DND-41 (cell line): Measurements from ENCODE around the gene RDH12.
"Not testable (repeated sequence)": the region's sequence is repeated elsewhere in the genome, so short reads cannot be mapped to it uniquely, and the experiment has no call there.

Experiments used
- ATAC-seq: fragments of 200-7000 bp; cut with Tn5 transposase; 3 replicates; pipeline ENCODE4 v1.9.1; 2021; ENCODE audit warnings: low read depth; ENCODE audit not compliant: insufficient read depth
- DNase-seq: peaks from one replicate; pipeline ENCODE4 v3.0.0-alpha.2; 2020
- H2AFZ ChIP-seq: 2 replicates; pipeline ENCODE4 v1.6.0; 2012; ENCODE audit warnings: low read depth, low read length
- H3K27ac ChIP-seq: 2 replicates; pipeline ENCODE4 v1.5.1; 2012; ENCODE audit warnings: low read length, inconsistent platforms
- H3K27me3 ChIP-seq: fragments of 200-600 bp; sonication (generic); 2 replicates; pipeline ENCODE4 v1.6.0; 2012; ENCODE audit warnings: low read length, mild to moderate bottlenecking, inconsistent platforms; ENCODE audit not compliant: insufficient read depth, poor library complexity
- H3K36me3 ChIP-seq: 2 replicates; pipeline ENCODE4 v1.5.1; 2012; ENCODE audit warnings: low read length, inconsistent platforms; ENCODE audit not compliant: insufficient read depth
- H3K4me1 ChIP-seq: 2 replicates; pipeline ENCODE4 v1.5.1; 2012; ENCODE audit warnings: mild to moderate bottlenecking, low read length; ENCODE audit not compliant: insufficient read depth
- H3K4me2 ChIP-seq: 2 replicates; pipeline ENCODE4 v1.6.0; 2012; ENCODE audit warnings: mild to moderate bottlenecking, moderate library complexity, low read length, inconsistent platforms; ENCODE audit not compliant: insufficient read depth
- H3K4me3 ChIP-seq, 2 experiments: fragments of 200-600 bp in 1 of 2; shearing (Covaris generic) in 1 of 2; 2 replicates each; pipeline ENCODE4 v1.5.1; 2012 to 2016; ENCODE audit warnings: inconsistent platforms in 2 of 2, low read length in 2 of 2, mild to moderate bottlenecking in 2 of 2, low read depth in 1 of 2, moderate library complexity in 1 of 2
- H3K79me2 ChIP-seq: 2 replicates; pipeline ENCODE4 v1.6.0; 2012; ENCODE audit warnings: low read length, inconsistent platforms; ENCODE audit not compliant: insufficient read depth
- H3K9ac ChIP-seq: 2 replicates; pipeline ENCODE4 v1.6.0; 2012; ENCODE audit warnings: low read depth, mild to moderate bottlenecking, inconsistent platforms, low read length, moderate library complexity
- H3K9me3 ChIP-seq: 2 replicates; pipeline ENCODE4 v1.5.1; 2012; ENCODE audit warnings: low read length, moderate library complexity, mild to moderate bottlenecking, inconsistent platforms; ENCODE audit not compliant: insufficient read depth, severe bottlenecking
- H4K20me1 ChIP-seq: 2 replicates; pipeline ENCODE4 v1.6.0; 2012; ENCODE audit warnings: low read length; ENCODE audit not compliant: insufficient read depth
- EZH2 ChIP-seq: IDR thresholded peaks from 3 replicates; pipeline ENCODE4 v1.6.1; 2012; ENCODE audit warnings: borderline replicate concordance, low read depth, mild to moderate bottlenecking, moderate library complexity, low read length, inconsistent platforms; ENCODE audit not compliant: severe bottlenecking
- TF ChIP-seq, protein P1 (sequence below): IDR thresholded peaks from 2 replicates; pipeline ENCODE4 v1.5.1; 2012; ENCODE audit warnings: borderline replicate concordance, low read length, moderate library complexity, mild to moderate bottlenecking; ENCODE audit not compliant: poor library complexity, severe bottlenecking; ENCODE audit errors: extremely low read depth

RDH12 gene

DNA sequence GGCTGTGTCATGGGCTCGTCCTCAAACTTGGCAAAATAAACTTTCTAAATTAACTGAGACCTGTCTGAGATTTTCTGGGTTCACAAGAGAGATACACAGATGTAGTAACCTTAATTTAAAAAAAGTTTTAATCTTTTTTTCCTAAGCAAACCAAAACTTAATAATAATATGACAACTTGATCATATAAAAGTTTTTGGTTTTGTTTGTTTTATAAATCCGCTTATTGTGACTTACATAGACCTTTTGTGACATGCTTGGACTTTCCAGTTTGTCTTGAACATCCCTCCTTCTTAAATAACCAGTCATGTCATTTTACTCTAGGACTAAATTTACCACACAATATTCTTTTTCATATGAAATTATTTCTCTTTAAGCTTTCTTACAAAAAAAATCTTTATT, 8.5 kb downstream of the RDH12 start:
- H3K4me2 ChIP-seq, result no peak overlapping the region
- DNase-seq (no peak), ATAC-seq (no peak)
- H3K36me3 ChIP-seq, result no peaks in the 10 kb centered on the region
- H3K4me1 ChIP-seq, result no peaks in the 10 kb centered on the region
- no peaks in the 10 kb centered on the region for H3K79me2 ChIP-seq
- H3K9me3 ChIP-seq, result peaks cover 19% of the 10 kb centered on the region
- H3K9ac ChIP-seq, result no peak overlapping the region
- H3K27ac ChIP-seq, result no peak overlapping the region
- no peaks in the 10 kb centered on the region for H3K27me3 ChIP-seq
- H3K4me3 ChIP-seq, result no peak overlapping the region
- H2AFZ ChIP-seq, result no peak overlapping the region
- no peaks in the 10 kb centered on the region for H4K20me1 ChIP-seq
- TF ChIP-seq, protein P1, sequence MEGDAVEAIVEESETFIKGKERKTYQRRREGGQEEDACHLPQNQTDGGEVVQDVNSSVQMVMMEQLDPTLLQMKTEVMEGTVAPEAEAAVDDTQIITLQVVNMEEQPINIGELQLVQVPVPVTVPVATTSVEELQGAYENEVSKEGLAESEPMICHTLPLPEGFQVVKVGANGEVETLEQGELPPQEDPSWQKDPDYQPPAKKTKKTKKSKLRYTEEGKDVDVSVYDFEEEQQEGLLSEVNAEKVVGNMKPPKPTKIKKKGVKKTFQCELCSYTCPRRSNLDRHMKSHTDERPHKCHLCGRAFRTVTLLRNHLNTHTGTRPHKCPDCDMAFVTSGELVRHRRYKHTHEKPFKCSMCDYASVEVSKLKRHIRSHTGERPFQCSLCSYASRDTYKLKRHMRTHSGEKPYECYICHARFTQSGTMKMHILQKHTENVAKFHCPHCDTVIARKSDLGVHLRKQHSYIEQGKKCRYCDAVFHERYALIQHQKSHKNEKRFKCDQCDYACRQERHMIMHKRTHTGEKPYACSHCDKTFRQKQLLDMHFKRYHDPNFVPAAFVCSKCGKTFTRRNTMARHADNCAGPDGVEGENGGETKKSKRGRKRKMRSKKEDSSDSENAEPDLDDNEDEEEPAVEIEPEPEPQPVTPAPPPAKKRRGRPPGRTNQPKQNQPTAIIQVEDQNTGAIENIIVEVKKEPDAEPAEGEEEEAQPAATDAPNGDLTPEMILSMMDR, result no peak
- no peak for TF ChIP-seq EZH2

- Histone ChIP-seq H3K79me2 (no peaks in the 10 kb centered on the region), H3K27ac (no peak overlapping the region), H3K36me3 (no peaks in the 10 kb centered on the region), H3K9me3 (no peaks in the 10 kb centered on the region), H3K27me3 (peaks cover 7% of the 10 kb centered on the region), H3K9ac (no peak overlapping the region), H2AFZ (no peak overlapping the region), H4K20me1 (no peaks in the 10 kb centered on the region), H3K4me3 (no peak overlapping the region), H3K4me2 (no peak overlapping the region), H3K4me1 (no peaks in the 10 kb centered on the region)
- TF ChIP-seq, protein P1, result no peak
- no peak for TF ChIP-seq EZH2
- no peak for DNase-seq
- no peak for ATAC-seq
Observed at GRCh38 chr14:67717048-67717447, 15.4 kb downstream of the RDH12 start.

DNA sequence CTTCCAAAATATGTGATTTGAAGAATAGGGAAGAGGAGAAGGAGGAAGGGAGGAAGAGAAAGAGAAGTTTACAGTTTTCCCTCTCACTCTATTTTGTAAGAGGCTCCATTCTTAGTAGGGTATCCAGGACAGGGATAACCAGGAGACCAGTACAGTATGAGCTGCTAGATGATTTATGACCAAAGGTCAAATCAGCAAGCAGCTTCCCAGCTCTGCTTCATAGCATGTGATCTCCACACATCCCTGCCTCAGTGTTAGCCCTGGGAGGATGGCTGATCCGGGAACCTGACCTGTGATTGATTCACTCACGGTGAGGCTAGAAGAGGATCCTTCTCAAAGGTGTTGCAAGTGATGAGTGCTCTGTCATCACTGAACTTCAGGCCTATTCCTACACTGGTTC, 16.6 kb downstream of the RDH12 start:
- Histone ChIP-seq H3K4me3 (no peak overlapping the region), H3K36me3 (no peaks in the 10 kb centered on the region), H4K20me1 (no peaks in the 10 kb centered on the region), H3K9me3 (no peaks in the 10 kb centered on the region), H3K27ac (no peak overlapping the region), H3K9ac (no peak overlapping the region), H3K79me2 (no peaks in the 10 kb centered on the region), H2AFZ (no peak overlapping the region), H3K4me2 (no peak overlapping the region), H3K4me1 (no peaks in the 10 kb centered on the region), H3K27me3 (peaks cover 7% of the 10 kb centered on the region)
- no peak for ATAC-seq
- DNase-seq, result no peak
- TF ChIP-seq, protein P1, result no peak
- no peak for TF ChIP-seq EZH2

DNA sequence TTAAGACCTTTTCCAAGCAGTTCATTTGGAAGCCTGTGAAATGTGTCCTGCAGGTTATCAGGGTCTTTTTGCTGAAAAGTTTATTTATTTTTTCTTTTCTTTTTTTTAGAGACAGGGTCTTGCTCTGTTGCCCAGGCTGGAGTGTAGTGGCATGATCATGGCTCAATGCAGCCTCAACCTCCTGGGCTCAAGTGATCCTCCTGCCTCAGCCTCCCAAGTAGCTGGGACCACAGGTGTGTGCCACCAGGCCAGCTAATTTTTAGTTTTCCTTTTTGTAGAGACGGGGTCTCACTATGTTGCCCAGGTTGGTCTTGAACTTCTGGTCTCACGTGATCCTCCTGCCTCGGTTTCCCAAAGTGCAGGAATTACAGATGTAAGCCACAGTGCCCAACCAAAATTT, 17.7 kb downstream of the RDH12 start:
- H3K4me3 ChIP-seq, H4K20me1 ChIP-seq, ATAC-seq, H3K27me3 ChIP-seq, H3K9me3 ChIP-seq, H2AFZ ChIP-seq, DNase-seq, H3K4me1 ChIP-seq, H3K4me2 ChIP-seq, H3K9ac ChIP-seq, H3K27ac ChIP-seq, H3K79me2 ChIP-seq, H3K36me3 ChIP-seq: not testable (repeated sequence)
